ENCODE measurements around the gene PRSS36.
"Not testable (repeated sequence)": the region's sequence is repeated elsewhere in the genome, so short reads cannot be mapped to it uniquely, and the experiment has no call there.

GRCh38 chr16:31100876-31101641 is 48.8 kb downstream of the PRSS36 start:
- TF ChIP-seq RCOR1 (IDR thresholded peaks at IDR 0.05; ENCODE audit: insufficient replicate concordance, low read length); POLR2A (IDR thresholded peaks at IDR 0.05; ENCODE audit: low read depth, low read length); BHLHE40 (IDR thresholded peaks at IDR 0.05; ENCODE audit: low read depth, low read length); CEBPB (IDR thresholded peaks at IDR 0.05; ENCODE audit: low read depth, low read length); MXI1 (IDR thresholded peaks at IDR 0.05; ENCODE audit: borderline replicate concordance, low read depth, low read length); MAZ (IDR thresholded peaks at IDR 0.05; ENCODE audit: borderline replicate concordance, low read depth, low read length); RAD21 (IDR thresholded peaks at IDR 0.05; ENCODE audit: low read length): not testable (repeated sequence)
- TF ChIP-seq, protein P1, sequence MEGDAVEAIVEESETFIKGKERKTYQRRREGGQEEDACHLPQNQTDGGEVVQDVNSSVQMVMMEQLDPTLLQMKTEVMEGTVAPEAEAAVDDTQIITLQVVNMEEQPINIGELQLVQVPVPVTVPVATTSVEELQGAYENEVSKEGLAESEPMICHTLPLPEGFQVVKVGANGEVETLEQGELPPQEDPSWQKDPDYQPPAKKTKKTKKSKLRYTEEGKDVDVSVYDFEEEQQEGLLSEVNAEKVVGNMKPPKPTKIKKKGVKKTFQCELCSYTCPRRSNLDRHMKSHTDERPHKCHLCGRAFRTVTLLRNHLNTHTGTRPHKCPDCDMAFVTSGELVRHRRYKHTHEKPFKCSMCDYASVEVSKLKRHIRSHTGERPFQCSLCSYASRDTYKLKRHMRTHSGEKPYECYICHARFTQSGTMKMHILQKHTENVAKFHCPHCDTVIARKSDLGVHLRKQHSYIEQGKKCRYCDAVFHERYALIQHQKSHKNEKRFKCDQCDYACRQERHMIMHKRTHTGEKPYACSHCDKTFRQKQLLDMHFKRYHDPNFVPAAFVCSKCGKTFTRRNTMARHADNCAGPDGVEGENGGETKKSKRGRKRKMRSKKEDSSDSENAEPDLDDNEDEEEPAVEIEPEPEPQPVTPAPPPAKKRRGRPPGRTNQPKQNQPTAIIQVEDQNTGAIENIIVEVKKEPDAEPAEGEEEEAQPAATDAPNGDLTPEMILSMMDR (conservative IDR thresholded peaks at IDR 0.05; ENCODE audit: low read depth, low read length), result not testable (repeated sequence)
